HEK293 (cell line): Measurements from ENCODE around the gene HRC.

Source experiments
- ZBTB48 ChIP-seq: fragments of 450-650 bp; formaldehyde crosslinking; IDR thresholded peaks from 2 replicates; pipeline ENCODE4 v1.5.1; 2016; ENCODE audit warnings: missing biosample characterization, missing genetic modification characterization
- ZNF585B ChIP-seq: fragments of 450-650 bp; formaldehyde crosslinking; IDR thresholded peaks from 2 replicates; pipeline ENCODE4 v1.5.1; 2016; ENCODE audit warnings: missing biosample characterization, missing genetic modification characterization

- TF ChIP-seq ZBTB48 (tag by site-specific recombination) (no peak), ZNF585B (tag by site-specific recombination) (no peak)
Observed at GRCh38 chr19:49196527-49197240, 41.5 kb upstream of the HRC start.
